ENCODE data around the gene RBM19.

The RBM19 gene

GRCh38 chr12:113862590-113863454 lies 103.3 kb downstream of the RBM19 start:
- in situ Hi-C loops (cut with HindIII; ENCODE audit: low sequenced_read_pairs) = no loop called here

GRCh38 chr12:113861708-113862312 lies 104.3 kb downstream of the RBM19 start:
- in situ Hi-C loops (cut with HindIII; ENCODE audit: low sequenced_read_pairs) = no loop called here

- in situ Hi-C loops (cut with HindIII; ENCODE audit: low sequenced_read_pairs) = no loop called here
Measured at GRCh38 chr12:113860950-113861349, 105.2 kb downstream of the RBM19 start.

- in situ Hi-C loops (cut with HindIII; ENCODE audit: low sequenced_read_pairs) = no loop called here
Measured at GRCh38 chr12:113860059-113860820, 105.9 kb downstream of the RBM19 start.

GRCh38 chr12:113858841-113859386 lies 107.2 kb downstream of the RBM19 start:
- in situ Hi-C loops (cut with HindIII; ENCODE audit: low sequenced_read_pairs) = no loop called here

GRCh38 chr12:113857371-113857770 lies 108.8 kb downstream of the RBM19 start:
- in situ Hi-C loops (cut with HindIII; ENCODE audit: low sequenced_read_pairs) = no loop called here

GRCh38 chr12:113855998-113856397 lies 110.1 kb downstream of the RBM19 start:
- in situ Hi-C loops (cut with HindIII; ENCODE audit: low sequenced_read_pairs) = no loop called here

- in situ Hi-C loops (cut with HindIII; ENCODE audit: low sequenced_read_pairs) = no loop called here
Measured at GRCh38 chr12:113854385-113855142, 111.6 kb downstream of the RBM19 start.

- in situ Hi-C loops (cut with HindIII; ENCODE audit: low sequenced_read_pairs) = no loop called here
Measured at GRCh38 chr12:113853491-113853890, 112.6 kb downstream of the RBM19 start.

GRCh38 chr12:113852695-113853490 lies 113.2 kb downstream of the RBM19 start:
- in situ Hi-C loops (cut with HindIII; ENCODE audit: low sequenced_read_pairs) = no loop called here

GRCh38 chr12:113852264-113852663 lies 113.9 kb downstream of the RBM19 start:
- in situ Hi-C loops (cut with HindIII; ENCODE audit: low sequenced_read_pairs) = no loop called here

- in situ Hi-C loops (cut with HindIII; ENCODE audit: low sequenced_read_pairs) = no loop called here
Measured at GRCh38 chr12:113850309-113851056, 115.6 kb downstream of the RBM19 start.

- in situ Hi-C loops (cut with HindIII; ENCODE audit: low sequenced_read_pairs) = no loop called here
Measured at GRCh38 chr12:113847856-113848255, 118.3 kb downstream of the RBM19 start.

GRCh38 chr12:113846883-113847755 lies 119.0 kb downstream of the RBM19 start:
- in situ Hi-C loops (cut with HindIII; ENCODE audit: low sequenced_read_pairs) = no loop called here

- in situ Hi-C loops (cut with HindIII; ENCODE audit: low sequenced_read_pairs) = no loop called here
Measured at GRCh38 chr12:113845900-113846674, 120.0 kb downstream of the RBM19 start.

- in situ Hi-C loops (cut with HindIII; ENCODE audit: low sequenced_read_pairs) = no loop called here
Measured at GRCh38 chr12:113844495-113845210, 121.5 kb downstream of the RBM19 start.

GRCh38 chr12:113842699-113843098 lies 123.4 kb downstream of the RBM19 start:
- in situ Hi-C loops (cut with HindIII; ENCODE audit: low sequenced_read_pairs) = no loop called here
